A549 (cell line): ENCODE measurements around the gene RNASE3.
"Not testable (repeated sequence)": the region's sequence is repeated elsewhere in the genome, so short reads cannot be mapped to it uniquely, and the experiment has no call there.

Experiments used
- CTCF ChIP-seq: fragments of >200 bp; sonication (Bioruptor Twin); formaldehyde crosslinking; IDR thresholded peaks from 3 replicates; pipeline ENCODE4 v1.5.1; 2016
- PBX3 ChIP-seq: IDR thresholded peaks from 2 replicates; pipeline ENCODE4 v1.6.1; 2012
- POLR2A ChIP-seq: IDR thresholded peaks from 2 replicates; pipeline ENCODE4 v1.6.1; 2012; ENCODE audit warnings: mild to moderate bottlenecking, low read length
- ZNF302 ChIP-seq: fragments of 250-450 bp; sonication (Bioruptor Pico); IDR thresholded peaks from 2 replicates; pipeline ENCODE4 v1.9.0; 2021; ENCODE audit warnings: inconsistent platforms, mild to moderate bottlenecking, moderate library complexity
- TF ChIP-seq, protein P1 (sequence below): fragments of 200-600 bp; sonication (generic); IDR thresholded peaks from 2 replicates; pipeline ENCODE4 v1.6.1; 2016; ENCODE audit warnings: antibody characterized with exemption, mild to moderate bottlenecking, moderate library complexity
- TF ChIP-seq, protein P2 (sequence below): fragments of 450-650 bp; IDR thresholded peaks from 2 replicates; pipeline ENCODE4 v1.6.1; 2014; ENCODE audit warnings: antibody characterized with exemption

DNA sequence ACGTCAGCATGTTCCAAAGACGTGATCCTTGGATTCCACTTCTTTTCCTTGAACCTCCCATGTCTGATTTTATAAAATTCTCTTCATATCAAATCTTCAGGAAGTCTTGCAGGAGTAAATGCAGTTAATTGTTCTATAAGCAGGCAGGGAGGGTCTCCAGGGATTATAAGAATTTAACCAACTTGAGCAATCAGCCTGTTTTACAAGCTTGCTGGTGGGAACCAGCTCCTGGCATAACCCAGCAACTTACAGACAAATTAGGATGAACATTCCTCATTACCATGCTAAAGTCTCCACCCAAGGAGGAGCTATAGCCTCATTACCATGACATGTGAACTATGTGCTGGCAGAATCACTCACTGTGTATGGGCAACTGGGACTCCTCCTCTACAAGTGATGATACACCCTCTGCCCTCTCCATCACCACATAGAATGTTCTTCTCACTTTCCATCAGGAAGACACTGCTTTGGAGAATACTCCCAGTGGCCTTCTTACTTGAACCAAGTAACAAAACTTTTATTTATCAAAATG, 32.6 kb downstream of the RNASE3 start:
- not testable (repeated sequence) for TF ChIP-seq ZNF302 (CRISPR knock-in tag); CTCF; PBX3; POLR2A
- TF ChIP-seq, protein P1, sequence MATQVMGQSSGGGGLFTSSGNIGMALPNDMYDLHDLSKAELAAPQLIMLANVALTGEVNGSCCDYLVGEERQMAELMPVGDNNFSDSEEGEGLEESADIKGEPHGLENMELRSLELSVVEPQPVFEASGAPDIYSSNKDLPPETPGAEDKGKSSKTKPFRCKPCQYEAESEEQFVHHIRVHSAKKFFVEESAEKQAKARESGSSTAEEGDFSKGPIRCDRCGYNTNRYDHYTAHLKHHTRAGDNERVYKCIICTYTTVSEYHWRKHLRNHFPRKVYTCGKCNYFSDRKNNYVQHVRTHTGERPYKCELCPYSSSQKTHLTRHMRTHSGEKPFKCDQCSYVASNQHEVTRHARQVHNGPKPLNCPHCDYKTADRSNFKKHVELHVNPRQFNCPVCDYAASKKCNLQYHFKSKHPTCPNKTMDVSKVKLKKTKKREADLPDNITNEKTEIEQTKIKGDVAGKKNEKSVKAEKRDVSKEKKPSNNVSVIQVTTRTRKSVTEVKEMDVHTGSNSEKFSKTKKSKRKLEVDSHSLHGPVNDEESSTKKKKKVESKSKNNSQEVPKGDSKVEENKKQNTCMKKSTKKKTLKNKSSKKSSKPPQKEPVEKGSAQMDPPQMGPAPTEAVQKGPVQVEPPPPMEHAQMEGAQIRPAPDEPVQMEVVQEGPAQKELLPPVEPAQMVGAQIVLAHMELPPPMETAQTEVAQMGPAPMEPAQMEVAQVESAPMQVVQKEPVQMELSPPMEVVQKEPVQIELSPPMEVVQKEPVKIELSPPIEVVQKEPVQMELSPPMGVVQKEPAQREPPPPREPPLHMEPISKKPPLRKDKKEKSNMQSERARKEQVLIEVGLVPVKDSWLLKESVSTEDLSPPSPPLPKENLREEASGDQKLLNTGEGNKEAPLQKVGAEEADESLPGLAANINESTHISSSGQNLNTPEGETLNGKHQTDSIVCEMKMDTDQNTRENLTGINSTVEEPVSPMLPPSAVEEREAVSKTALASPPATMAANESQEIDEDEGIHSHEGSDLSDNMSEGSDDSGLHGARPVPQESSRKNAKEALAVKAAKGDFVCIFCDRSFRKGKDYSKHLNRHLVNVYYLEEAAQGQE: not testable (repeated sequence)
- TF ChIP-seq, protein P2, sequence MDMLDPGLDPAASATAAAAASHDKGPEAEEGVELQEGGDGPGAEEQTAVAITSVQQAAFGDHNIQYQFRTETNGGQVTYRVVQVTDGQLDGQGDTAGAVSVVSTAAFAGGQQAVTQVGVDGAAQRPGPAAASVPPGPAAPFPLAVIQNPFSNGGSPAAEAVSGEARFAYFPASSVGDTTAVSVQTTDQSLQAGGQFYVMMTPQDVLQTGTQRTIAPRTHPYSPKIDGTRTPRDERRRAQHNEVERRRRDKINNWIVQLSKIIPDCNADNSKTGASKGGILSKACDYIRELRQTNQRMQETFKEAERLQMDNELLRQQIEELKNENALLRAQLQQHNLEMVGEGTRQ: not testable (repeated sequence)
